Activated CD4-positive, alpha-beta T cell treated with anti-CD3 and anti-CD28 coated beads for 48 hours (primary cell): Measurements from ENCODE around the gene SRSF7.

ENCODE experiments used
- DNase-seq: peaks from one replicate; pipeline ENCODE4 v3.0.0-alpha.2; 2020

SRSF7 gene

GRCh38 chr2:38700113-38700785 is 50.9 kb downstream of the SRSF7 start:
- DNase-seq, result no peak

GRCh38 chr2:38698467-38699003 is 52.6 kb downstream of the SRSF7 start:
- DNase-seq, result no peak

- peak; percentile 28 for DNase-seq
Measured at GRCh38 chr2:38697116-38697840, 53.9 kb downstream of the SRSF7 start.
